BE2C (cell line): ENCODE results near the gene MPP2.

Experiments
- DNase-seq: peaks from one replicate; pipeline ENCODE4 v3.0.0-alpha.2; 2020
- H3K27me3 ChIP-seq: fragments of 250-450 bp; sonication (Bioruptor Pico); 2 replicates; pipeline ENCODE4 v1.5.1; 2020; ENCODE audit warnings: mild to moderate bottlenecking
- H3K36me3 ChIP-seq: fragments of 250-450 bp; sonication (Bioruptor Pico); 2 replicates; pipeline ENCODE4 v1.5.1; 2020; ENCODE audit warnings: mild to moderate bottlenecking
- H3K4me1 ChIP-seq: fragments of 250-450 bp; sonication (Bioruptor Pico); 2 replicates; pipeline ENCODE4 v1.5.1; 2020
- H3K4me3 ChIP-seq: 2 replicates; pipeline ENCODE4 v1.5.1; 2011; ENCODE audit warnings: low read depth, low read length
- H3K9me3 ChIP-seq: fragments of 250-450 bp; sonication (Bioruptor Pico); 2 replicates; pipeline ENCODE4 v1.5.1; 2020
- TF ChIP-seq, protein P1 (sequence below): IDR thresholded peaks from 2 replicates; pipeline ENCODE4 v1.5.1; 2012; ENCODE audit warnings: mild to moderate bottlenecking, low read depth, low read length

MPP2 gene

DNA sequence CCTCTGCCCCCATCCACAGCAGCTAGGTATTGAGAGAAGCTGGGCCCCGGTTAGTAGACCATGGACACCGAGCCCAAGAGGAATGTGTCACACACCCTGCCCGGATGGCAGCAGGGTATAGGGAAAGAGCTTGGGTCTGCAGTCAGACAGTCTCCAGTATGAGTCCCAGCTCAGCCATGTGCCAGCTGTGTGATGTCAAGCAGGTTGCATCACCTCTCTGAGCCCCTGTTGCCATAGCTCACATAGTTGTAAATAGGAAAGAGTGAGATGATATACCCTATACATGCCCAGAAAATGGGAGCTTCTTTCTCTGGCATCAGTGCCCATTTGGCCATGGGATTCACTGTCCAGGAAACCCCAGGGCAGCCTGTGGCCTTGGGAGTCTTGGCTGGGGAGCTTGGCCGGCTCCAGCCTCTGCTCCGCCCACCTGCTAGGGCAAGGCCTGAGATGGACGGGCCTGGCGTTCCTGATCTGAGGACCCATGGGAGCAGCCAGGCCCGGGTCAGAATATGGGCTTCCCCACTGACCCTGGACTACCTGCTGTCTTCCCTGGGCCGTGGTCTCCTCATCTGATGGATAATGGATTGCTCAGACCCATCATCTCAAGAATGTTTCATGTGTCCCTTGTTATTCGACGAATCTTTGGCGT, 47.1 kb downstream of the MPP2 start:
- TF ChIP-seq, protein P1, sequence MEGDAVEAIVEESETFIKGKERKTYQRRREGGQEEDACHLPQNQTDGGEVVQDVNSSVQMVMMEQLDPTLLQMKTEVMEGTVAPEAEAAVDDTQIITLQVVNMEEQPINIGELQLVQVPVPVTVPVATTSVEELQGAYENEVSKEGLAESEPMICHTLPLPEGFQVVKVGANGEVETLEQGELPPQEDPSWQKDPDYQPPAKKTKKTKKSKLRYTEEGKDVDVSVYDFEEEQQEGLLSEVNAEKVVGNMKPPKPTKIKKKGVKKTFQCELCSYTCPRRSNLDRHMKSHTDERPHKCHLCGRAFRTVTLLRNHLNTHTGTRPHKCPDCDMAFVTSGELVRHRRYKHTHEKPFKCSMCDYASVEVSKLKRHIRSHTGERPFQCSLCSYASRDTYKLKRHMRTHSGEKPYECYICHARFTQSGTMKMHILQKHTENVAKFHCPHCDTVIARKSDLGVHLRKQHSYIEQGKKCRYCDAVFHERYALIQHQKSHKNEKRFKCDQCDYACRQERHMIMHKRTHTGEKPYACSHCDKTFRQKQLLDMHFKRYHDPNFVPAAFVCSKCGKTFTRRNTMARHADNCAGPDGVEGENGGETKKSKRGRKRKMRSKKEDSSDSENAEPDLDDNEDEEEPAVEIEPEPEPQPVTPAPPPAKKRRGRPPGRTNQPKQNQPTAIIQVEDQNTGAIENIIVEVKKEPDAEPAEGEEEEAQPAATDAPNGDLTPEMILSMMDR = no peak
- Histone ChIP-seq H3K4me1 (no peaks in the 10 kb centered on the region), H3K9me3 (no peaks in the 10 kb centered on the region), H3K4me3 (no peak overlapping the region), H3K27me3 (no peaks in the 10 kb centered on the region), H3K36me3 (no peaks in the 10 kb centered on the region)
- DNase-seq = no peak

- Histone ChIP-seq H3K4me1 (no peaks in the 10 kb centered on the region), H3K4me3 (no peak overlapping the region), H3K9me3 (no peaks in the 10 kb centered on the region), H3K27me3 (no peaks in the 10 kb centered on the region), H3K36me3 (no peaks in the 10 kb centered on the region)
- TF ChIP-seq, protein P1 = no peak
- no peak for DNase-seq
Observed at GRCh38 chr17:43857957-43858600, 49.3 kb downstream of the MPP2 start.

DNA sequence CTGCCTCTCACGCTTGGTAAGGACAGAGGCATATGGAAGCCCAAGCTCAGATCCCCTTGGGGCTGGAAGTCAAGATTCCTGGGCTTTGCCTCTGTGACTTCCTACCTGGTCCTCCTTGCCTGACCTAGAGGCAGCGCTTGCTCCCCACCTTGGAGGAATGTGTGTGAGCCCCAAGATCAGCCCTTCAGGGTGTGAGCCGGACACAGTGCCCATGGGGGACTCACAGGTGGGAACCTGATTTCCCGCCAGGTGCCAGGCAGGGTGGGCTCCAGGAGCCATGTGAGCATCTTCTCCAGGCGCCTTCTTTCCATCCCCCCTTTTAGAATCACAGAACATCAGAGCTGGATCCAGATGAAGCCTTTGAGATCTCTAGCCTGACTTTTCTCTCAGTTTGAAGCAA, 50.2 kb downstream of the MPP2 start:
- Histone ChIP-seq H3K36me3 (no peaks in the 10 kb centered on the region), H3K4me3 (no peak overlapping the region), H3K27me3 (no peaks in the 10 kb centered on the region), H3K9me3 (no peaks in the 10 kb centered on the region), H3K4me1 (no peaks in the 10 kb centered on the region)
- DNase-seq = no peak
- TF ChIP-seq, protein P1 = no peak

- Histone ChIP-seq H3K4me1 (no peaks in the 10 kb centered on the region), H3K27me3 (no peaks in the 10 kb centered on the region), H3K4me3 (no peak overlapping the region), H3K36me3 (no peaks in the 10 kb centered on the region), H3K9me3 (no peaks in the 10 kb centered on the region)
- no peak for DNase-seq
- TF ChIP-seq, protein P1 = no peak
Observed at GRCh38 chr17:43856141-43856540, 51.2 kb downstream of the MPP2 start.

DNA sequence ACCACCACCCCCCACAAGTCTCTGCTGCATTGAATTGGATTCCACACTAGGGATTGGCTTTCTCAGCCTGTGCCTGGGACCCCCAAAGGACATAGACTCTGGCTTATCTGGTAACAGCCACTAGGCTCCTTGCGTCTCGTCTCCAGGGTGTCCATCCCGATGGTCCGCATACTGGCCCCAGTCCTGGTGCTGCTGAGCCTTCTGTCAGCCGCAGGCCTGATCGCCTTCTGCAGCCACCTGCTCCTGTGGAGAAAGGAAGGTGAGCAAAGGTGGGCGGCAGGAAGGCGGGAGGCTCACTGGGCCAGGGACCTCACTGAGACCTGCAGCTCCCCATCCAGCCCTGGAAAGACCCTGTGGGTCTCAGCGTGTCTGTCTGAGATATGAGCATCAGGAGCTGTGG, 52.3 kb downstream of the MPP2 start:
- Histone ChIP-seq H3K27me3 (no peaks in the 10 kb centered on the region), H3K36me3 (no peaks in the 10 kb centered on the region), H3K4me1 (no peaks in the 10 kb centered on the region), H3K4me3 (no peak overlapping the region), H3K9me3 (no peaks in the 10 kb centered on the region)
- TF ChIP-seq, protein P1 = no peak
- DNase-seq = no peak

GRCh38 chr17:43854498-43854897, 52.8 kb downstream of the MPP2 start:
- H3K36me3 ChIP-seq = no peaks in the 10 kb centered on the region
- TF ChIP-seq, protein P1 = no peak
- no peaks in the 10 kb centered on the region for H3K27me3 ChIP-seq
- no peaks in the 10 kb centered on the region for H3K4me1 ChIP-seq
- DNase-seq = no peak
- H3K4me3 ChIP-seq = no peak overlapping the region
- H3K9me3 ChIP-seq = no peaks in the 10 kb centered on the region
